ENCODE data around the gene STYX. TPM values are rescaled to one million over a fixed set of nuclear protein-coding genes. Genes with fewer than 3 reads are reported as not detected.
A peak's percentile ranks its signal among the peaks of the same experiment; 100 is the strongest.

STYX gene, protein sequence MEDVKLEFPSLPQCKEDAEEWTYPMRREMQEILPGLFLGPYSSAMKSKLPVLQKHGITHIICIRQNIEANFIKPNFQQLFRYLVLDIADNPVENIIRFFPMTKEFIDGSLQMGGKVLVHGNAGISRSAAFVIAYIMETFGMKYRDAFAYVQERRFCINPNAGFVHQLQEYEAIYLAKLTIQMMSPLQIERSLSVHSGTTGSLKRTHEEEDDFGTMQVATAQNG
- total RNA-seq, result 12.1 and 13.6 TPM in 2 replicates
- long read RNA-seq, full-length matches to known transcripts, result 7 of 19 reads
- long read RNA-seq, partial matches to known transcripts, result 0 of 19 reads
- long read RNA-seq, other reads (novel, unspliced or antisense), result 12 of 19 reads

GRCh38 chr14:52729925-52730708, at the start of gene STYX:
Gene STYX (plus strand): TSS chr14:52730166. CDS start chr14:52730475, 309 bp downstream.
- Mint-ChIP-seq H3K27ac (peak within 1 kb of the TSS; percentile 97), H3K9me3 (ENCODE audit: low read depth) (no peaks in the 10 kb centered on the region), H3K4me1 (ENCODE audit: low read depth) (peaks cover 7% of the 10 kb centered on the region), H3K36me3 (ENCODE audit: insufficient read depth) (peaks cover 30% of the 10 kb centered on the region), H3K27me3 (no peaks in the 10 kb centered on the region), H3K4me3 (ENCODE audit: low read depth) (peak within 1 kb of the TSS; percentile 95)
- TF ChIP-seq, protein P1, sequence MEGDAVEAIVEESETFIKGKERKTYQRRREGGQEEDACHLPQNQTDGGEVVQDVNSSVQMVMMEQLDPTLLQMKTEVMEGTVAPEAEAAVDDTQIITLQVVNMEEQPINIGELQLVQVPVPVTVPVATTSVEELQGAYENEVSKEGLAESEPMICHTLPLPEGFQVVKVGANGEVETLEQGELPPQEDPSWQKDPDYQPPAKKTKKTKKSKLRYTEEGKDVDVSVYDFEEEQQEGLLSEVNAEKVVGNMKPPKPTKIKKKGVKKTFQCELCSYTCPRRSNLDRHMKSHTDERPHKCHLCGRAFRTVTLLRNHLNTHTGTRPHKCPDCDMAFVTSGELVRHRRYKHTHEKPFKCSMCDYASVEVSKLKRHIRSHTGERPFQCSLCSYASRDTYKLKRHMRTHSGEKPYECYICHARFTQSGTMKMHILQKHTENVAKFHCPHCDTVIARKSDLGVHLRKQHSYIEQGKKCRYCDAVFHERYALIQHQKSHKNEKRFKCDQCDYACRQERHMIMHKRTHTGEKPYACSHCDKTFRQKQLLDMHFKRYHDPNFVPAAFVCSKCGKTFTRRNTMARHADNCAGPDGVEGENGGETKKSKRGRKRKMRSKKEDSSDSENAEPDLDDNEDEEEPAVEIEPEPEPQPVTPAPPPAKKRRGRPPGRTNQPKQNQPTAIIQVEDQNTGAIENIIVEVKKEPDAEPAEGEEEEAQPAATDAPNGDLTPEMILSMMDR (IDR thresholded peaks at IDR 0.05; ENCODE audit: unreplicated experiment), result no peak
- peak; percentile 99 for DNase-seq (ENCODE audit: low spot score, unreplicated experiment)

GRCh38 chr14:52683985-52684520, 45.9 kb upstream of the STYX start:
- H3K4me1 Mint-ChIP-seq (ENCODE audit: low read depth), result peaks cover 21% of the 10 kb centered on the region
- peaks cover 3% of the 10 kb centered on the region for H3K36me3 Mint-ChIP-seq (ENCODE audit: insufficient read depth)
- H3K9me3 Mint-ChIP-seq (ENCODE audit: low read depth), result no peaks in the 10 kb centered on the region
- TF ChIP-seq, protein P1 (IDR thresholded peaks at IDR 0.05; ENCODE audit: unreplicated experiment), result no peak
- H3K4me3 Mint-ChIP-seq (ENCODE audit: low read depth), result no peak overlapping the region
- peak overlapping the region; percentile 21 for H3K27ac Mint-ChIP-seq
- H3K27me3 Mint-ChIP-seq, result no peaks in the 10 kb centered on the region
- no peak for DNase-seq (ENCODE audit: low spot score, unreplicated experiment)

DNA sequence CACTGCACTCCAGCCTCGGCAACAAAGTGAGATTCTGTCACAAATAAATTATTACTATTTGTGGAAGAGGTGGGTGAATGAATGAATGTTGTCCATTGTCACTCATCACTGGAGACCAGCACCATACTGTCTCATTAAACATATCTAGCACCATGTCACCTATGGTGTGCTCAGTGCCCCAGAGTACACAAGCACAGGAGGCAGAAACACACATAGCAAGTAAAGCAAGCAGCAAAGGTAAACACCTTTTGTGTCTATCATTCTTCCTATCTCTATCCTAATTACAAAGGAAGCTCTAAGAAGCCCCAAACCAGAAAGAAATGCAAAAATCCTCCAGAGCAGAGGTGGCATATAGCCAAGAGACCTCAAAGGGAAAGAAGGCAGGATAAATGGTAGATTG, 43.8 kb upstream of the STYX start:
- H3K27me3 Mint-ChIP-seq, result no peaks in the 10 kb centered on the region
- no peak overlapping the region for H3K27ac Mint-ChIP-seq
- DNase-seq (ENCODE audit: low spot score, unreplicated experiment), result no peak
- H3K4me1 Mint-ChIP-seq (ENCODE audit: low read depth), result peaks cover 31% of the 10 kb centered on the region
- H3K36me3 Mint-ChIP-seq (ENCODE audit: insufficient read depth), result no peaks in the 10 kb centered on the region
- TF ChIP-seq, protein P1 (IDR thresholded peaks at IDR 0.05; ENCODE audit: unreplicated experiment), result no peak
- no peaks in the 10 kb centered on the region for H3K9me3 Mint-ChIP-seq (ENCODE audit: low read depth)
- no peak overlapping the region for H3K4me3 Mint-ChIP-seq (ENCODE audit: low read depth)

DNA sequence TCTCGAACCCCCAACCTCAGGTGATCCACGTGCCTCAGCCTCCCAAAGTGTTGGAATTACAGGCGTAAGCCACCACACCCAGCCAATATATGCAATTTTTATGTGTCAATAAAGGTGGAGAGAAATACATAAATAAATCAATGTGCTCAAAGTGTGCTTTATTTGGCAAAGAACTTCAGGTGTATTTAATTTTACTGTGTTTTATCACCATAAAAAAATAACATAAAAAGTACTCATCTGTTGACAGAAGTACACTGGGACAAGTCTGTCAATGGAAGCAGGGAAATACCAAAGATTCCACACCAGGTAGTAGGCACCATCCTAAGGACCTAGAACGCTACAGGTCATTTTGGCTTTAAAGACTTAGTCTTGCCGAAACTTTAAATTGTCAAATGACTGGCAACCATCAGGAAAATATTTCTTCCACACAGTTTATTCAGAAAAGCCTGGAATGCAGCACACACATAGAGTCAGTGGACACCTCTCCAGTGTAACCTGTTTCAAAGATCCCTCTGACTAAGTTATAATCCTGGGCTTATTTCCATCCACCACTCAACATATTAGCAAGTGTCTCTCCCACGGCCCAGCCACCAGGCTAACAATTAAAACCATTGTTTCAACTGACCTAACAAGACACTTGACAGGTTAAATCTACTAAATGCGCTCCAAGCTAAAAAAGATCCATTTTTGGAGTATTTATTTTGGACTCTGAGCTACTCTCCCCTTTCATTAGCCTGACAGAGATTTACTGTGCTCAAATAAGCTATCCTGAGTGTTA, 38.8 kb upstream of the STYX start:
- Mint-ChIP-seq H3K4me3 (ENCODE audit: low read depth) (peak overlapping the region; percentile 12), H3K4me1 (ENCODE audit: low read depth) (peaks cover 44% of the 10 kb centered on the region)

More for the DNA sequence above, 38.8 kb upstream of the STYX start:
- H3K36me3 Mint-ChIP-seq (ENCODE audit: insufficient read depth), result no peaks in the 10 kb centered on the region
- H3K27me3 Mint-ChIP-seq, result no peaks in the 10 kb centered on the region
- TF ChIP-seq, protein P1 (IDR thresholded peaks at IDR 0.05; ENCODE audit: unreplicated experiment), result no peak
- no peak for DNase-seq (ENCODE audit: low spot score, unreplicated experiment)
- peak overlapping the region; percentile 1 for H3K27ac Mint-ChIP-seq
- no peaks in the 10 kb centered on the region for H3K9me3 Mint-ChIP-seq (ENCODE audit: low read depth)

Measured in progenitor cell of endocrine pancreas (in vitro differentiated cells).